IMR-90 (cell line): Measurements from ENCODE around the gene MYO9A. TPM values are rescaled to one million over a fixed set of nuclear protein-coding genes. Genes with fewer than 3 reads are reported as not detected.

ENCODE experiments used
- ATAC-seq: fragments of 200-7000 bp; cut with Tn5 transposase; 2 replicates; pipeline ENCODE4 v1.9.1; 2020; ENCODE audit warnings: low read depth, mild to moderate bottlenecking, moderate library complexity
- BruUV-seq: library from RNA; stranded (reverse); fragments of 400-500 nt; replicated peaks from 2 replicates; lab custom pipeline; 2021; lab: Mats Ljungman, UMichigan
- CTCF ChIA-PET: fragments of 300-600 bp; formaldehyde crosslinking; extraction: SDS; loops from one replicate; lab custom pipeline; 2021; ENCODE audit warnings: antibody characterized with exemption; lab: Yijun Ruan, JAX
- POLR2A ChIA-PET: fragments of 300-600 bp; sonication (Branson Sonifier 250); formaldehyde crosslinking; loops from one replicate; lab custom pipeline; 2022; ENCODE audit warnings: antibody characterized with exemption; ENCODE audit not compliant: unreplicated experiment; lab: Charles Lee
- DNase-seq: peaks from one replicate; pipeline ENCODE4 v3.0.0; 2013
- H2AFZ ChIP-seq: replicated peaks from 2 replicates; pipeline ENCODE3; 2013; ENCODE audit warnings: low read length, mild to moderate bottlenecking; ENCODE audit not compliant: poor library complexity
- H2AK5ac ChIP-seq: 2 replicates; pipeline ENCODE4 v1.6.1; 2013; ENCODE audit warnings: low read depth, low read length, inconsistent platforms
- H2AK9ac ChIP-seq: replicated peaks from 2 replicates; pipeline ENCODE3; 2013; ENCODE audit warnings: mild to moderate bottlenecking, low read depth, low read length, moderate library complexity; ENCODE audit not compliant: poor library complexity
- H2BK120ac ChIP-seq: 2 replicates; pipeline ENCODE4 v1.6.1; 2013; ENCODE audit warnings: low read depth, low read length, inconsistent platforms
- H2BK15ac ChIP-seq: 3 replicates; pipeline ENCODE4 v1.6.1; 2013; ENCODE audit warnings: low read depth, low read length, inconsistent platforms
- H2BK20ac ChIP-seq: 2 replicates; pipeline ENCODE4 v1.6.1; 2013; ENCODE audit warnings: low read depth, mild to moderate bottlenecking, inconsistent platforms, low read length, moderate library complexity
- H2BK5ac ChIP-seq: 2 replicates; pipeline ENCODE4 v1.6.1; 2013; ENCODE audit warnings: mild to moderate bottlenecking, low read depth, low read length, inconsistent platforms; ENCODE audit not compliant: poor library complexity, severe bottlenecking
- H3K14ac ChIP-seq: replicated peaks from 2 replicates; pipeline ENCODE4 v1.6.1; 2013; ENCODE audit warnings: low read depth, low read length, inconsistent platforms
- H3K18ac ChIP-seq: 2 replicates; pipeline ENCODE4 v1.6.1; 2013; ENCODE audit warnings: low read depth, low read length, control low read depth
- H3K23ac ChIP-seq: 2 replicates; pipeline ENCODE4 v1.6.1; 2013; ENCODE audit warnings: low read depth, low read length, inconsistent platforms
- H3K27ac ChIP-seq: 2 replicates; pipeline ENCODE4 v1.5.1; 2013; ENCODE audit warnings: mild to moderate bottlenecking, control low read depth, low read length; ENCODE audit not compliant: insufficient read depth
- H3K27me3 ChIP-seq: 2 replicates; pipeline ENCODE4 v1.6.1; 2013; ENCODE audit warnings: low read length; ENCODE audit not compliant: control insufficient read depth, insufficient read depth
- H3K36me3 ChIP-seq: 2 replicates; pipeline ENCODE4 v1.6.1; 2013; ENCODE audit warnings: low read length, mixed read lengths; ENCODE audit not compliant: control insufficient read depth, insufficient read depth
- H3K4ac ChIP-seq: 2 replicates; pipeline ENCODE4 v1.6.1; 2013; ENCODE audit warnings: low read depth, low read length, inconsistent platforms
- H3K4me1 ChIP-seq: 2 replicates; pipeline ENCODE4 v1.6.1; 2013; ENCODE audit warnings: low read length, mixed read lengths; ENCODE audit not compliant: control insufficient read depth, insufficient read depth
- H3K4me2 ChIP-seq: 2 replicates; pipeline ENCODE4 v1.6.1; 2013; ENCODE audit warnings: low read depth, mild to moderate bottlenecking, control low read depth, low read length, moderate library complexity
- H3K4me3 ChIP-seq: 2 replicates; pipeline ENCODE4 v1.5.1; 2013; ENCODE audit warnings: low read depth, mild to moderate bottlenecking, control low read depth, low read length, moderate library complexity; ENCODE audit not compliant: insufficient read depth
- H3K56ac ChIP-seq: 2 replicates; pipeline ENCODE4 v1.6.1; 2013; ENCODE audit warnings: low read length, inconsistent platforms; ENCODE audit not compliant: insufficient read depth; ENCODE audit errors: extremely low read depth
- H3K79me1 ChIP-seq, 2 experiments: 2 replicates each; pipeline ENCODE4 v1.6.1; 2013; ENCODE audit warnings: low read length in 2 of 2, inconsistent platforms in 1 of 2, low read depth in 1 of 2
- H3K9ac ChIP-seq: 2 replicates; pipeline ENCODE4 v1.6.1; 2013; ENCODE audit warnings: low read depth, low read length, control low read depth
- H3K9me1 ChIP-seq: 2 replicates; pipeline ENCODE4 v1.6.1; 2013; ENCODE audit warnings: low read length, inconsistent platforms; ENCODE audit not compliant: insufficient read depth
- H3K9me3 ChIP-seq: 2 replicates; pipeline ENCODE4 v1.6.1; 2013; ENCODE audit warnings: low read length; ENCODE audit not compliant: control insufficient read depth, insufficient read depth
- H4K20me1 ChIP-seq: 2 replicates; pipeline ENCODE4 v1.6.1; 2013; ENCODE audit warnings: low read length, inconsistent platforms; ENCODE audit not compliant: insufficient read depth
- H4K5ac ChIP-seq: 2 replicates; pipeline ENCODE4 v1.6.1; 2013; ENCODE audit warnings: mild to moderate bottlenecking, low read depth, low read length, control low read depth
- H4K8ac ChIP-seq, 2 experiments: 2 replicates each; pipeline ENCODE4 v1.6.1; 2013; ENCODE audit warnings: low read depth in 2 of 2, low read length in 2 of 2, control low read depth in 1 of 2, inconsistent platforms in 1 of 2
- H4K91ac ChIP-seq: 2 replicates; pipeline ENCODE4 v1.6.1; 2013; ENCODE audit warnings: low read depth, low read length, inconsistent platforms; ENCODE audit not compliant: insufficient read depth
- CHD1 ChIP-seq: IDR thresholded peaks from 2 replicates; pipeline ENCODE4 v1.6.1; 2012; ENCODE audit warnings: low read depth, low read length, improper control_type of control experiment
- ELK1 ChIP-seq: fragments of 150-350 bp; IDR thresholded peaks from 2 replicates; pipeline ENCODE4 v1.6.1; 2016; ENCODE audit warnings: low read depth, mild to moderate bottlenecking, low read length, moderate library complexity, borderline replicate concordance
- MXI1 ChIP-seq: IDR thresholded peaks from 2 replicates; pipeline ENCODE4 v1.6.1; 2012; ENCODE audit warnings: low read depth, mild to moderate bottlenecking, low read length, moderate library complexity, borderline replicate concordance
- USF2 ChIP-seq: fragments of 150-350 bp; IDR thresholded peaks from 2 replicates; pipeline ENCODE4 v1.6.1; 2017; ENCODE audit warnings: mild to moderate bottlenecking, antibody characterized with exemption, low read length, low read depth
- WGBS, 2 experiments: methylation state at CpG; one replicate each; pipeline versions ENCODE4 v1.1.5 to v1.1.7; 2013; ENCODE audit warnings: missing lambda C conversion rate in 2 of 2; ENCODE audit not compliant: insufficient read length in 1 of 2; ENCODE audit errors: extremely low coverage in 2 of 2; 5-methylcytosine and 5-hydroxymethylcytosine counted together
- dilution Hi-C: fragments of 300-500 bp; cut with HindIII; formaldehyde crosslinking; loops from one replicate; pipeline ENCODE4 v1.14.3; 2018; ENCODE audit warnings: low sequenced_read_pairs; ENCODE audit not compliant: unreplicated experiment
- in situ Hi-C: fragments of 300-500 bp; cut with MboI; formaldehyde crosslinking; loops from 3 replicates; pipeline ENCODE4 v1.14.3; 2019; ENCODE audit warnings: low sequenced_read_pairs, inconsistent platforms, mixed read lengths
- intact Hi-C: fragments of 100-400 bp; cut with micrococcal nuclease; formaldehyde crosslinking; loops from 2 replicates; pipeline ENCODE4 v1.10.0; 2022
- polyA plus RNA-seq, 3 experiments: library from polyadenylated mRNA; depleted of rRNA; stranded (reverse); fragments of >200 nt; gene quantifications; 2 replicates each; pipeline ENCODE4 v1.2.3, GENCODE V29; 2012; ENCODE audit warnings: low replicate concordance in 1 of 3
- total RNA-seq: library from RNA; depleted of rRNA; stranded (reverse); fragments of >200 nt; gene quantifications from 2 replicates; pipeline ENCODE4 v1.2.3, GENCODE V29; 2012

MYO9A gene
- total and polyA plus RNA-seq, 2 of the 4 experiments (the other 2 are of a cell fraction) = 6.0 to 49.5 TPM

- in situ Hi-C loops = loop anchor here (5.0 to 10.0 kb wide), 3 partner anchors 360 to 833 kb away; no protein-coding TSS in a partner anchor
- H3K79me1 ChIP-seq = no peaks in the 10 kb centered on the region
Observed at GRCh38 chr15:71807691-71808091, 310.3 kb downstream of the MYO9A start.

More at GRCh38 chr15:71807691-71808091, 310.3 kb downstream of the MYO9A start:
- peak; percentile 54 for ATAC-seq
- H3K27ac ChIP-seq = no peak overlapping the region
- no peak overlapping the region for H3K4me3 ChIP-seq
- H3K18ac ChIP-seq = no peak overlapping the region
- CTCF ChIA-PET = interaction anchor here (1.6 kb wide), 1 partner anchor 55 kb away, joined by 5 read pairs; no protein-coding TSS in a partner anchor
- H3K23ac ChIP-seq = 0 out of 2 replicates have a peak overlapping the region, but pooled peaks have one; percentile 1
- no peak overlapping the region for H2AK5ac ChIP-seq
- no peak overlapping the region for H3K4me2 ChIP-seq
- H2BK5ac ChIP-seq = no peak overlapping the region
- no peak overlapping the region for H4K5ac ChIP-seq
- H2BK120ac ChIP-seq = no peak overlapping the region
- no peak overlapping the region for H2BK20ac ChIP-seq
- TF ChIP-seq CHD1 (no peak), MXI1 (no peak), ELK1 (no peak), USF2 (no peak)
- no peaks in the 10 kb centered on the region for H3K9me3 ChIP-seq
- 0 out of 2 replicates have a peak overlapping the region, but pooled peaks have one; percentile 2 for H4K91ac ChIP-seq
- dilution Hi-C loops = no loop called here
- H2AFZ ChIP-seq = peak overlapping the region; percentile 68
- no peaks in the 10 kb centered on the region for H3K36me3 ChIP-seq
- no TSS peak for BruUV-seq
- H3K4me1 ChIP-seq = peaks cover 15% of the 10 kb centered on the region
- POLR2A ChIA-PET = no interaction called here
- DNase-seq = peak; percentile 33
- peaks cover 5% of the 10 kb centered on the region; the same call in 1 of the 2 replicates for H3K9me1 ChIP-seq
- no peaks in the 10 kb centered on the region for H4K20me1 ChIP-seq
- 50% methylated on average over 2 of the region's 4 CpGs; no CpG with 5 or more reads in 1 of the 2 experiments for WGBS, 2 experiments
- no peak overlapping the region for H3K4ac ChIP-seq
- intact Hi-C loops = loop anchor here (10.0 kb wide), 1 partner anchor 913 kb away; the partner anchor contains the start of genes LRRC49 and THAP10
- no peak overlapping the region for H2AK9ac ChIP-seq
- no peak overlapping the region for H3K14ac ChIP-seq
- H3K27me3 ChIP-seq = no peaks in the 10 kb centered on the region
- no peak overlapping the region for H3K56ac ChIP-seq
- H2BK15ac ChIP-seq = no peak overlapping the region
- H3K9ac ChIP-seq = no peak overlapping the region
- no peak overlapping the region; a peak in 1 of 4 replicates for H4K8ac ChIP-seq
